Panc1 (cell line): ENCODE measurements around the gene MAPK1IP1L.

Source experiments
- CTCF ChIP-seq: fragments of 450-650 bp; IDR thresholded peaks from 2 replicates; pipeline ENCODE4 v1.5.1; 2017; ENCODE audit warnings: mild to moderate bottlenecking
- POLR2AphosphoS5 ChIP-seq: IDR thresholded peaks from 2 replicates; pipeline ENCODE4 v1.6.1; 2012; ENCODE audit warnings: mild to moderate bottlenecking, low read depth, low read length, moderate library complexity
- REST ChIP-seq, 2 experiments: IDR thresholded peaks; 2 replicates each; pipeline ENCODE4 v1.6.1; 2011 to 2012; ENCODE audit warnings: low read depth in 2 of 2, control low read depth in 1 of 2, low read length in 1 of 2, mild to moderate bottlenecking in 1 of 2, moderate library complexity in 1 of 2; ENCODE audit not compliant: insufficient read depth in 1 of 2
- SIN3A ChIP-seq: IDR thresholded peaks from 2 replicates; pipeline ENCODE4 v1.6.1; 2012; ENCODE audit warnings: low read depth, mild to moderate bottlenecking, low read length, moderate library complexity, borderline replicate concordance; ENCODE audit not compliant: insufficient read depth
- TCF7L2 ChIP-seq: IDR thresholded peaks from 2 replicates; pipeline ENCODE4 v1.6.1; 2011; ENCODE audit warnings: mild to moderate bottlenecking, low read depth, low read length, inconsistent platforms

GRCh38 chr14:55115861-55116245 lies 64.4 kb downstream of the MAPK1IP1L start:
- TF ChIP-seq SIN3A (no peak), CTCF (no peak), REST (IDR thresholded peaks at IDR 0.05; ENCODE audit: insufficient read depth in 1 of 2, low read depth in 2 of 2, low read length in 1 of 2) (no peak), POLR2AphosphoS5 (no peak), TCF7L2 (no peak)
